Activated CD8-positive, alpha-beta T cell treated with anti-CD3 and anti-CD28 coated beads, Interleukin-2, amount 10 ng/mL, durations not matched to agents 7 days and 5 days (primary cell): Measurements from ENCODE around the gene TDRD10. TPM values are rescaled to one million over a fixed set of nuclear protein-coding genes. Genes with fewer than 3 reads are reported as not detected.

Experiments
- ATAC-seq: fragments of 150-1000 bp; cut with Tn5 transposase; one replicate; pipeline ENCODE4 v1.10.0; 2021; ENCODE audit warnings: moderate library complexity
- CTCF ChIA-PET: fragments of 350-600 bp; sonication (Branson Sonifier 250); formaldehyde crosslinking; loops from one replicate; lab custom pipeline; 2021; ENCODE audit warnings: antibody characterized with exemption; lab: Charles Lee
- POLR2A ChIA-PET: fragments of 350-600 bp; sonication (Branson Sonifier 250); formaldehyde crosslinking; loops from one replicate; lab custom pipeline; 2021; ENCODE audit warnings: antibody characterized with exemption; lab: Charles Lee
- DNase-seq: peaks from one replicate; pipeline ENCODE4 v3.0.0-alpha.2; 2020
- H3K27ac Mint-ChIP-seq: one replicate; pipeline ENCODE4 v1.8.0; 2021; ENCODE audit warnings: mild to moderate bottlenecking, mixed read lengths
- H3K27me3 Mint-ChIP-seq: one replicate; pipeline ENCODE4 v1.8.0; 2021; ENCODE audit warnings: low read depth, mixed read lengths
- H3K36me3 Mint-ChIP-seq: one replicate; pipeline ENCODE4 v1.8.0; 2021; ENCODE audit warnings: low read depth, mixed read lengths
- H3K4me1 Mint-ChIP-seq: one replicate; pipeline ENCODE4 v1.8.0; 2021; ENCODE audit warnings: low read depth, mixed read lengths
- H3K4me3 Mint-ChIP-seq: one replicate; pipeline ENCODE4 v1.8.0; 2021; ENCODE audit warnings: mild to moderate bottlenecking, mixed read lengths
- H3K9me3 Mint-ChIP-seq: one replicate; pipeline ENCODE4 v1.8.0; 2022; ENCODE audit warnings: mixed read lengths; ENCODE audit not compliant: insufficient read depth
- total RNA-seq, 2 experiments: library from RNA; stranded (reverse); gene quantifications; one replicate each; pipeline ENCODE4 v1.2.3, GENCODE V29; 2021

The TDRD10 gene
- total RNA-seq, 2 experiments from 2014 or later: not detected

GRCh38 chr1:154557248-154557938 lies 55.4 kb downstream of the TDRD10 start:
- no peaks in the 10 kb centered on the region for H3K27me3 Mint-ChIP-seq
- CTCF ChIA-PET: interaction anchor here (0.6 to 5.9 kb wide), 6 partner anchors 10 to 321 kb away, joined by 3 to 36 read pairs (median 4); no protein-coding TSS in a partner anchor
- peak overlapping the region; percentile 85 for H3K4me3 Mint-ChIP-seq
- peak overlapping the region; percentile 83 for H3K27ac Mint-ChIP-seq
- no peak for DNase-seq
- peaks cover 45% of the 10 kb centered on the region for H3K36me3 Mint-ChIP-seq
- POLR2A ChIA-PET: interaction anchor here (1.0 to 1.1 kb wide), 2 partner anchors 50 to 336 kb away, joined by 3 read pairs; partner anchors contain the start of gene UBAP2L
- ATAC-seq: no peak
- H3K4me1 Mint-ChIP-seq: peaks cover 37% of the 10 kb centered on the region
- no peaks in the 10 kb centered on the region for H3K9me3 Mint-ChIP-seq

- Mint-ChIP-seq H3K9me3 (no peaks in the 10 kb centered on the region), H3K4me3 (peak within 1 kb of the TSS; percentile 90), H3K27me3 (no peaks in the 10 kb centered on the region), H3K4me1 (peaks cover 37% of the 10 kb centered on the region), H3K27ac (peak within 1 kb of the TSS; percentile 93), H3K36me3 (peaks cover 39% of the 10 kb centered on the region)
- ATAC-seq: peak; percentile 9
- DNase-seq: peak; percentile 52
- ChIA-PET CTCF (interaction anchor here (1.1 to 5.9 kb wide), 3 partner anchors 11 to 320 kb away, joined by 3 to 36 read pairs (median 21); no protein-coding TSS in a partner anchor), POLR2A (interaction anchor here (0.9 to 1.1 kb wide), 3 partner anchors 49 to 337 kb away, joined by 3 to 4 read pairs (median 3); partner anchors contain the start of genes ATP8B2 and UBAP2L)
These were observed 56.1 kb downstream of the TDRD10 start, which contains the start of gene UBE2Q1 for GRCh38 chr1:154557939-154558719. UBE2Q1 (minus strand) TSS chr1:154558662; CDS start chr1:154558553, 109 bp downstream.

- Mint-ChIP-seq H3K27me3 (no peaks in the 10 kb centered on the region), H3K9me3 (no peaks in the 10 kb centered on the region), H3K27ac (peak overlapping the region; percentile 93), H3K36me3 (peaks cover 31% of the 10 kb centered on the region), H3K4me3 (peak overlapping the region; percentile 90), H3K4me1 (peaks cover 37% of the 10 kb centered on the region)
- POLR2A ChIA-PET: interaction anchor here (0.9 to 1.1 kb wide), 3 partner anchors 49 to 378 kb away, joined by 3 to 4 read pairs (median 3); partner anchors contain the start of genes ATP8B2 and PMVK
- ATAC-seq (peak; percentile 95), DNase-seq (peak; percentile 100)
- CTCF ChIA-PET: interaction anchor here (0.8 to 5.9 kb wide), 60 partner anchors 9 to 726 kb away, joined by 3 to 36 read pairs (median 6); partner anchors contain the start of genes ADAR, CHRNB2, KRTCAP2 and PBXIP1
These were observed 56.9 kb downstream of the TDRD10 start for GRCh38 chr1:154558720-154559465.

- ChIA-PET CTCF (interaction anchor here (0.6 to 2.5 kb wide), 78 partner anchors 8 to 727 kb away, joined by 3 to 24 read pairs (median 5); partner anchors contain the start of genes ADAM15, ADAR, CHRNB2 and EFNA4), POLR2A (interaction anchor here (0.7 to 1.1 kb wide), 2 partner anchors 17 to 377 kb away, joined by 3 read pairs; partner anchors contain the start of gene PMVK)
- Mint-ChIP-seq H3K36me3 (peaks cover 27% of the 10 kb centered on the region), H3K27me3 (no peaks in the 10 kb centered on the region), H3K4me3 (peak overlapping the region; percentile 90), H3K4me1 (peaks cover 37% of the 10 kb centered on the region), H3K27ac (peak overlapping the region; percentile 93), H3K9me3 (no peaks in the 10 kb centered on the region)
- ATAC-seq (peak; percentile 49), DNase-seq (peak; percentile 90)
These were observed 57.5 kb downstream of the TDRD10 start for GRCh38 chr1:154559466-154560044.

DNA sequence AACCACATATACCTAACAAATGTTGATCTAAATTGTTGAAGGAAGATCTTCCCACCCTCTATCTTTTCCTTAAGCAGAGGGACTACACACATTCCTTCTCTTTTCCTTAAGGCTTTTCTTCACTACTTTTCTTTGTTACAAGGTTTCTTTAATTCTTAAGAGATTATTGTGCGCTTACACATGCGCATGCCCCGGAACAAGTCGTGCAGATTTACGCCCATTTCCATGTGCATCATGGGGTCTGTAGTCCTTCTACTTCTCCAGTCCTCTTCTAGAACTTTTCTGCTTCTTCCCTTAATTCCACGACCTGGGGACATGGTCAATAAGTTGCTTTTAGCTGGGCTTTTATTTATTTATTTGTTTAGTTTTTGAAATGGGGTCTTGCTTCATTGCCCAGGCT lies 63.9 kb downstream of the TDRD10 start:
- Mint-ChIP-seq H3K27ac (no peak overlapping the region), H3K4me3 (no peak overlapping the region), H3K9me3 (no peaks in the 10 kb centered on the region), H3K36me3 (no peaks in the 10 kb centered on the region), H3K27me3 (peaks cover 17% of the 10 kb centered on the region), H3K4me1 (peaks cover 10% of the 10 kb centered on the region)
- DNase-seq: no peak
- CTCF ChIA-PET: no interaction called here
- ATAC-seq: no peak
- POLR2A ChIA-PET: no interaction called here

DNA sequence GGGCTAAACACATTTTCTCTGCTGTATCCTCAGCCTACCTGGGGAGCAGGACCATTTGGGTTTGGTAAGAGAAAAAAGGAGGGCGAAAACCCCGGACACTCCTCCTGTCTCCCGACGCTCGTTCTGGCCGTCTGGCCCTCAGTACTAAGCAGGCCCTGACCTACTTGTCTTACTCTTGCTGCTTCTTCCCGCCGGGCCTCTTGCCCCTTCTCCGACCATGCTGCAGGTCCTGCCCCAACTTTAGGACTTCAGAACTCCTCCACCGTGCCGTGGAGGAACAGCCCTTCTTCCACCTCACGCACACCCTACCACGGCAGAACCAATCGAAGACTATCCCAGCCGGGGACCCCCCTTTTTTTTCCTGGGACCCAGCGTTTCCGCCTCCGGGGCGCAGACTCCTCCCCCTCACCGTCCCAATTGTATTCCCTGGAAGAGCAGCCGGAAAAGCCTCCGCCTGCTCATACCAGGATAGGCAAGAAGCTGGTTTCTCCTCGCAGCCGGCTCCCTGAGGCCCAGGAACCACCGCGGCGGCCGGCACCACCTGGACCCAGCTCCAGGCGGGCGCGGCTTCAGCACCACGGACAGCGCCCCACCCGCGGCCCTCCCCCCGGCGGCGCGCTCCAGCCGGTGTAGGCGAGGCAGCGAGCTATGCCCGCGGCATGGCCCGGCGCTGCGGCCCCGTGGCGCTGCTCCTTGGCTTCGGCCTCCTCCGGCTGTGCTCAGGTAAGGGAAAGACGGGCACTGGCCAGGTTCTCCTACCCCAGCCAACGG lies 65.6 kb downstream of the TDRD10 start, which contains the start of gene CHRNB2:
Gene CHRNB2, plus strand, starts transcription at position 393 of the 771 bp plus-strand sequence. Its CDS starts 267 bp downstream, at position 660.
- no peaks in the 10 kb centered on the region for H3K36me3 Mint-ChIP-seq
- H3K9me3 Mint-ChIP-seq: no peaks in the 10 kb centered on the region
- DNase-seq: peak; percentile 80
- peaks cover 7% of the 10 kb centered on the region for H3K4me1 Mint-ChIP-seq
- ChIA-PET CTCF (interaction anchor here (1.0 to 1.4 kb wide), 3 partner anchors 8 to 369 kb away, joined by 3 to 10 read pairs (median 3); partner anchors contain the start of gene PMVK), POLR2A (no interaction called here)
- ATAC-seq: peak; percentile 98
- H3K4me3 Mint-ChIP-seq: peak within 1 kb of the TSS; percentile 37
- H3K27ac Mint-ChIP-seq: no peak within 1 kb of the TSS
- peaks cover 17% of the 10 kb centered on the region for H3K27me3 Mint-ChIP-seq

DNA sequence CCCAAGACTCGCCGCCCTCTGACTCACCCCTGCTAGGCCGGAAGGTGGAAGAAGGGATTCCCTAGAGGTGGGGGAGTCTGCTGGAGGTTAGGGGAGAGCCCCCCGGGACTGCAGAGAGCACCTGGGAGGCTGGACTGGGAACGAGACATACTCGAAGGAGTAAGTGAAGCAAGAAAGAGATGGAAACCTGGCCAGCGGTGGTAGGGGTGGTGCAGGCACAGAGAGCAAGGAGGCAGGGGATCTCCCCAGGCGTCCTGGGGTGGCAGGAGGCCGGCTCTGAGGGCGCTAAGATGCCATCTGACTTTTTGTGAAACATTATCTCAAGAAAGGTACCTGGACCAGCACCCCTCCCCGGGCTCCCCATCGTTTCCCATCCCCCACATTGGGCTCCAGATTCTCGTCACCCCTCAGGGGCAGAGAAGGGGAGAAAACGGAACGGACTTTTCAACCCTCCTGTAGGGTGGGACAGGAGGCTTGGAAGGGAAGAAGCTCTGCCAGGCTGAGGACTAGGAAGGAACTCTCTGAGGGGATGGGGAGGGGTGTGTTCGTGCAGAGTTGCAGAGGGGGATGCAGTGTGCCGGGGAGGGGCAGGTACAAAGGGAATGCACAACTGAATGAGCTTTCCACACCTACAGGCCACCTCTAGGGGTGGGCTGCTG lies 66.3 kb downstream of the TDRD10 start:
- Mint-ChIP-seq H3K4me3 (no peak overlapping the region), H3K27me3 (peaks cover 17% of the 10 kb centered on the region)

DNA sequence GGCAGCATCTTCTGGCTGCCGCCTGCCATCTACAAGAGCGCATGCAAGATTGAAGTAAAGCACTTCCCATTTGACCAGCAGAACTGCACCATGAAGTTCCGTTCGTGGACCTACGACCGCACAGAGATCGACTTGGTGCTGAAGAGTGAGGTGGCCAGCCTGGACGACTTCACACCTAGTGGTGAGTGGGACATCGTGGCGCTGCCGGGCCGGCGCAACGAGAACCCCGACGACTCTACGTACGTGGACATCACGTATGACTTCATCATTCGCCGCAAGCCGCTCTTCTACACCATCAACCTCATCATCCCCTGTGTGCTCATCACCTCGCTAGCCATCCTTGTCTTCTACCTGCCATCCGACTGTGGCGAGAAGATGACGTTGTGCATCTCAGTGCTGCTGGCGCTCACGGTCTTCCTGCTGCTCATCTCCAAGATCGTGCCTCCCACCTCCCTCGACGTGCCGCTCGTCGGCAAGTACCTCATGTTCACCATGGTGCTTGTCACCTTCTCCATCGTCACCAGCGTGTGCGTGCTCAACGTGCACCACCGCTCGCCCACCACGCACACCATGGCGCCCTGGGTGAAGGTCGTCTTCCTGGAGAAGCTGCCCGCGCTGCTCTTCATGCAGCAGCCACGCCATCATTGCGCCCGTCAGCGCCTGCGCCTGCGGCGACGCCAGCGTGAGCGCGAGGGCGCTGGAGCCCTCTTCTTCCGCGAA lies 69.4 kb downstream of the TDRD10 start:
- peaks cover 9% of the 10 kb centered on the region for H3K4me1 Mint-ChIP-seq
- no peak overlapping the region for H3K4me3 Mint-ChIP-seq
- no peaks in the 10 kb centered on the region for H3K36me3 Mint-ChIP-seq
- no peak overlapping the region for H3K27ac Mint-ChIP-seq
- DNase-seq (no peak), ATAC-seq (no peak)
- CTCF ChIA-PET: no interaction called here
- H3K9me3 Mint-ChIP-seq: no peaks in the 10 kb centered on the region
- peaks cover 17% of the 10 kb centered on the region for H3K27me3 Mint-ChIP-seq
- POLR2A ChIA-PET: no interaction called here

More for the DNA sequence above, 66.3 kb downstream of the TDRD10 start:
- H3K36me3 Mint-ChIP-seq: no peaks in the 10 kb centered on the region
- H3K27ac Mint-ChIP-seq: no peak overlapping the region
- ChIA-PET POLR2A (no interaction called here), CTCF (interaction anchor here (1.0 to 1.4 kb wide), 3 partner anchors 9 to 369 kb away, joined by 3 to 10 read pairs (median 3); partner anchors contain the start of gene PMVK)
- DNase-seq (no peak), ATAC-seq (no peak)
- no peaks in the 10 kb centered on the region for H3K9me3 Mint-ChIP-seq
- peaks cover 8% of the 10 kb centered on the region for H3K4me1 Mint-ChIP-seq

GRCh38 chr1:154571964-154572288 lies 69.9 kb downstream of the TDRD10 start:
- H3K4me1 Mint-ChIP-seq: peaks cover 9% of the 10 kb centered on the region
- ChIA-PET POLR2A (no interaction called here), CTCF (interaction anchor here (1.0 kb wide), 1 partner anchor 57 kb away, joined by 3 read pairs; no protein-coding TSS in a partner anchor)
- no peak overlapping the region for H3K27ac Mint-ChIP-seq
- H3K9me3 Mint-ChIP-seq: no peaks in the 10 kb centered on the region
- H3K27me3 Mint-ChIP-seq: peaks cover 13% of the 10 kb centered on the region
- DNase-seq (no peak), ATAC-seq (no peak)
- H3K36me3 Mint-ChIP-seq: no peaks in the 10 kb centered on the region
- no peak overlapping the region for H3K4me3 Mint-ChIP-seq
